Activated CD8-positive, alpha-beta memory T cell treated with anti-CD3 and anti-CD28 coated beads for 36 hours (primary cell): ENCODE data around the gene ARHGEF35. TPM values are rescaled to one million over a fixed set of nuclear protein-coding genes. Genes with fewer than 3 reads are reported as not detected.
"Not testable (repeated sequence)": the region's sequence is repeated elsewhere in the genome, so short reads cannot be mapped to it uniquely, and the experiment has no call there.

Experiments used
- CTCF ChIA-PET: fragments of 350-600 bp; sonication (Branson Sonifier 250); formaldehyde crosslinking; loops from one replicate; lab custom pipeline; 2021; ENCODE audit warnings: antibody characterized with exemption; lab: Charles Lee
- POLR2A ChIA-PET: fragments of 350-600 bp; sonication (Branson Sonifier 250); formaldehyde crosslinking; loops from one replicate; lab custom pipeline; 2021; ENCODE audit warnings: antibody characterized with exemption; lab: Charles Lee
- total RNA-seq, 2 experiments: library from RNA; stranded (reverse); gene quantifications; one replicate each; pipeline ENCODE4 v1.2.3, GENCODE V29; 2021

ARHGEF35 gene
- total RNA-seq = 1 to 10 TPM; 4.8 to 4.9 TPM

GRCh38 chr7:144195212-144195872, at the start of gene ARHGEF35:
TSS of gene ARHGEF35 (minus strand) at chr7:144195833. CDS start at chr7:144188383, 7,450 bp downstream.
- CTCF ChIA-PET, POLR2A ChIA-PET: not testable (repeated sequence)

GRCh38 chr7:144245372-144245771, 49.7 kb upstream of the ARHGEF35 start:
- POLR2A ChIA-PET, CTCF ChIA-PET: not testable (repeated sequence)

- CTCF ChIA-PET, POLR2A ChIA-PET: not testable (repeated sequence)
Observed at GRCh38 chr7:144239365-144239764, 43.7 kb upstream of the ARHGEF35 start, which contains the start of gene OR2A42. TSS of gene OR2A42 (minus strand) at chr7:144239605. CDS start at chr7:144232843, 6,762 bp downstream.

GRCh38 chr7:144238530-144239082, 43.0 kb upstream of the ARHGEF35 start:
- CTCF ChIA-PET, POLR2A ChIA-PET: not testable (repeated sequence)

- POLR2A ChIA-PET, CTCF ChIA-PET: not testable (repeated sequence)
Observed at GRCh38 chr7:144233039-144233438, 37.4 kb upstream of the ARHGEF35 start.

GRCh38 chr7:144231027-144231426, 35.4 kb upstream of the ARHGEF35 start:
- POLR2A ChIA-PET, CTCF ChIA-PET: not testable (repeated sequence)

- CTCF ChIA-PET, POLR2A ChIA-PET: not testable (repeated sequence)
Observed at GRCh38 chr7:144228810-144229209, 33.2 kb upstream of the ARHGEF35 start.

- POLR2A ChIA-PET, CTCF ChIA-PET: not testable (repeated sequence)
Observed at GRCh38 chr7:144226866-144227265, 31.2 kb upstream of the ARHGEF35 start.

GRCh38 chr7:144223675-144224074, 28.0 kb upstream of the ARHGEF35 start:
- CTCF ChIA-PET = not testable (repeated sequence)

GRCh38 chr7:144220531-144220930, 24.9 kb upstream of the ARHGEF35 start:
- POLR2A ChIA-PET, CTCF ChIA-PET: not testable (repeated sequence)

More at GRCh38 chr7:144223675-144224074, 28.0 kb upstream of the ARHGEF35 start:
- POLR2A ChIA-PET = not testable (repeated sequence)

GRCh38 chr7:144219149-144219548, 23.5 kb upstream of the ARHGEF35 start:
- CTCF ChIA-PET = not testable (repeated sequence)

GRCh38 chr7:144218581-144218980, 22.9 kb upstream of the ARHGEF35 start:
- CTCF ChIA-PET, POLR2A ChIA-PET: not testable (repeated sequence)

More at GRCh38 chr7:144219149-144219548, 23.5 kb upstream of the ARHGEF35 start:
- POLR2A ChIA-PET = not testable (repeated sequence)

- POLR2A ChIA-PET, CTCF ChIA-PET: not testable (repeated sequence)
Observed at GRCh38 chr7:144217200-144217599, 21.6 kb upstream of the ARHGEF35 start.

GRCh38 chr7:144205306-144205705, 9.7 kb upstream of the ARHGEF35 start:
- CTCF ChIA-PET, POLR2A ChIA-PET: not testable (repeated sequence)

GRCh38 chr7:144203086-144203485, 7.5 kb upstream of the ARHGEF35 start:
- POLR2A ChIA-PET, CTCF ChIA-PET: not testable (repeated sequence)

GRCh38 chr7:144201978-144202377, 6.3 kb upstream of the ARHGEF35 start:
- CTCF ChIA-PET = not testable (repeated sequence)

GRCh38 chr7:144198934-144199333, 3.3 kb upstream of the ARHGEF35 start:
- POLR2A ChIA-PET, CTCF ChIA-PET: not testable (repeated sequence)

More at GRCh38 chr7:144201978-144202377, 6.3 kb upstream of the ARHGEF35 start:
- POLR2A ChIA-PET = not testable (repeated sequence)

- CTCF ChIA-PET, POLR2A ChIA-PET: not testable (repeated sequence)
Observed at GRCh38 chr7:144194453-144194852, 1.2 kb downstream of the ARHGEF35 start.

GRCh38 chr7:144193782-144194181, 1.9 kb downstream of the ARHGEF35 start:
- CTCF ChIA-PET, POLR2A ChIA-PET: not testable (repeated sequence)

GRCh38 chr7:144188578-144189171, 7.0 kb downstream of the ARHGEF35 start:
- POLR2A ChIA-PET, CTCF ChIA-PET: not testable (repeated sequence)

GRCh38 chr7:144187848-144188247, 7.8 kb downstream of the ARHGEF35 start:
- POLR2A ChIA-PET, CTCF ChIA-PET: not testable (repeated sequence)
